CD4-positive, alpha-beta T cell treated with Interleukin-6 at 100 ng/mL for 8 hours (primary cell): Measurements from ENCODE around the gene SWSAP1.

ENCODE experiments used
- DNase-seq: peaks from one replicate; pipeline ENCODE4 v3.0.0-alpha.2; 2020; ENCODE audit warnings: mixed read lengths, low spot score

SWSAP1 gene

GRCh38 chr19:11355160-11356073 lies 19.0 kb upstream of the SWSAP1 start, which contains the start of gene PLPPR2:
Gene PLPPR2, plus strand, starts transcription at chr19:11355432. Its CDS starts 2,242 bp downstream, at chr19:11357674.
- DNase-seq, result peak; percentile 79

GRCh38 chr19:11356074-11356397 lies 18.4 kb upstream of the SWSAP1 start:
- no peak for DNase-seq

GRCh38 chr19:11356676-11357550 lies 17.6 kb upstream of the SWSAP1 start:
- DNase-seq, result no peak

GRCh38 chr19:11359421-11359820 lies 15.0 kb upstream of the SWSAP1 start:
- DNase-seq, result no peak

- DNase-seq, result no peak
These were observed 13.3 kb upstream of the SWSAP1 start for GRCh38 chr19:11361037-11361770.

GRCh38 chr19:11361771-11362731 lies 12.4 kb upstream of the SWSAP1 start:
- DNase-seq, result no peak

- DNase-seq, result no peak
These were observed 10.6 kb upstream of the SWSAP1 start for GRCh38 chr19:11363881-11364280.

GRCh38 chr19:11364296-11364904 lies 10.1 kb upstream of the SWSAP1 start:
- no peak for DNase-seq

- no peak for DNase-seq
These were observed 9.5 kb upstream of the SWSAP1 start for GRCh38 chr19:11364935-11365334.

GRCh38 chr19:11365557-11366117 lies 8.8 kb upstream of the SWSAP1 start:
- no peak for DNase-seq

- DNase-seq, result no peak
These were observed 6.9 kb upstream of the SWSAP1 start for GRCh38 chr19:11367528-11367927.

GRCh38 chr19:11370744-11371143 lies 3.7 kb upstream of the SWSAP1 start:
- no peak for DNase-seq

GRCh38 chr19:11373166-11373884 lies 1.1 kb upstream of the SWSAP1 start:
- DNase-seq, result no peak

- no peak for DNase-seq
These were observed 507 bp upstream of the SWSAP1 start for GRCh38 chr19:11373885-11374432.

- DNase-seq, result peak; percentile 86
These were observed 880 bp downstream of the SWSAP1 start for GRCh38 chr19:11375143-11375948.

- DNase-seq, result no peak
These were observed 2.8 kb downstream of the SWSAP1 start for GRCh38 chr19:11377237-11377636.

- no peak for DNase-seq
These were observed 3.3 kb downstream of the SWSAP1 start for GRCh38 chr19:11377756-11378155.
